Measurements from ENCODE around the gene DERL2. TPM values are rescaled to one million over a fixed set of nuclear protein-coding genes. Genes with fewer than 3 reads are reported as not detected.

DERL2 gene
- total and polyA plus RNA-seq, 3 donors from 2014 or later, result 70.8 to 159 (median 97.0) TPM

DNA sequence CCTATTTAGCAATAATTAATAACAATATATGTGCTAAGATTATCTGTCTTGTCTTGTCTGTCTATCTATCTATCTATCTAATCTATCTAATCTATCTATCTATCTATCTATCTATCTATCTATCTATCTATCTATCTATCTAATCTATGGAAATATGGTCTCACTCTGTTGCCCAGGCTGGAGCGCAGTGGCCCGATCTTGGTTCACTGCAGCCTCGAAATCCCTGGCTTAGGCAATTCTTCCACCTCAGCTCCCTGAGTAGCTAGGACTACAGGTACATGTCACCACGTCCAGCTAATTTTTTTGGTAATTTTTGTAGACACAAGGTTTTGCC, 45.1 kb upstream of the DERL2 start:
- no peak overlapping the region for H3K4me3 ChIP-seq
- H3K27me3 ChIP-seq, result no peaks in the 10 kb centered on the region
- TF ChIP-seq, protein P1, sequence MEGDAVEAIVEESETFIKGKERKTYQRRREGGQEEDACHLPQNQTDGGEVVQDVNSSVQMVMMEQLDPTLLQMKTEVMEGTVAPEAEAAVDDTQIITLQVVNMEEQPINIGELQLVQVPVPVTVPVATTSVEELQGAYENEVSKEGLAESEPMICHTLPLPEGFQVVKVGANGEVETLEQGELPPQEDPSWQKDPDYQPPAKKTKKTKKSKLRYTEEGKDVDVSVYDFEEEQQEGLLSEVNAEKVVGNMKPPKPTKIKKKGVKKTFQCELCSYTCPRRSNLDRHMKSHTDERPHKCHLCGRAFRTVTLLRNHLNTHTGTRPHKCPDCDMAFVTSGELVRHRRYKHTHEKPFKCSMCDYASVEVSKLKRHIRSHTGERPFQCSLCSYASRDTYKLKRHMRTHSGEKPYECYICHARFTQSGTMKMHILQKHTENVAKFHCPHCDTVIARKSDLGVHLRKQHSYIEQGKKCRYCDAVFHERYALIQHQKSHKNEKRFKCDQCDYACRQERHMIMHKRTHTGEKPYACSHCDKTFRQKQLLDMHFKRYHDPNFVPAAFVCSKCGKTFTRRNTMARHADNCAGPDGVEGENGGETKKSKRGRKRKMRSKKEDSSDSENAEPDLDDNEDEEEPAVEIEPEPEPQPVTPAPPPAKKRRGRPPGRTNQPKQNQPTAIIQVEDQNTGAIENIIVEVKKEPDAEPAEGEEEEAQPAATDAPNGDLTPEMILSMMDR (IDR thresholded peaks at IDR 0.05), result no peak
- DNase-seq, result no peak
- 91 to 95% methylated on average over 4 of the region's 4 CpGs for WGBS, 2 donors
- intact Hi-C loops (cut with DNase I; ENCODE audit: low total_unique reads), result no loop called here
- no peaks in the 10 kb centered on the region for H3K9me3 ChIP-seq
- no peaks in the 10 kb centered on the region for H3K36me3 ChIP-seq (ENCODE audit: low read depth, missing control alignments)
- H3K27ac ChIP-seq, result no peak overlapping the region
- no peaks in the 10 kb centered on the region for H3K4me1 ChIP-seq

DNA sequence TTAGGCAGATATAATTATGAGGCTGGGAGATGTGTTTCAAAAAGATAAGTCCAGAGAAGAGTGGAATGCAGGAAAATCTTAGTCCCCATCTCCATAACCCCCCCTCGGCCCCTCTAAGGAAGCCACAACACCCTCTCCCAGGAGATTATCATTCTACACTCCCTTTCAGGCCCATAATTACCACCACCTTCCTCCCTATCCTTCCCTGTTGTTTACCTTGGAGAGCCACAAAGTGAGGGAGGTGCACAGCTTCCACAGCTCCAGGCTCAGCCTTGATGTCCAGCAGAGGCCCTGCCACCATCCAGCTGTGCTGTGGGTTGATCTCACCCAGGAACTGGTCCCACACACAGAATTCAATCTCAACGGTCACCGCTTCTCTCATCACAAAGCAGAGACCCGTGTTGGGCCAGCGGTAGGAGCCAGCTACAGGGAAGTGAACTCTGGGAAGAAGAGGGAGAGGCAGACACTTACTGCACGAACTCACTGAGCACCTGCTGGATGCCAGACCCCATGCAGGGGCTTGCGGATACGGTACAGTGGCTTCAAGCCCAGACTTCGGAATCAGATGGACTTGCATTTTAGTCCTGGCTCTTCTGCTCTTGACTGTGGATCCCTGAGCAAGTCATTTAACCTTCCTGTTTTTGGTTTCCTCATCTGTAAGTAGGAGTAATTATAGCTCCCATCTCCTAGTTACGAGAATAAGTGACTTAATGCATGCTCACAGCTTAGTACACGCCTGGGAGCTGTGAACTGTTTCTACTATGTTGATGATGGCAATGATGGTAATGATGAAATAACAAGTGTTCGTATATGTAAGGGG, 44.5 kb upstream of the DERL2 start:
- Histone ChIP-seq H3K9me3 (no peaks in the 10 kb centered on the region), H3K27me3 (no peaks in the 10 kb centered on the region), H3K4me1 (no peaks in the 10 kb centered on the region), H3K36me3 (ENCODE audit: low read depth, missing control alignments) (no peaks in the 10 kb centered on the region), H3K4me3 (no peak overlapping the region), H3K27ac (no peak overlapping the region)
- no peak for DNase-seq
- intact Hi-C loops (cut with DNase I; ENCODE audit: low total_unique reads), result no loop called here
- 73 to 81% methylated on average over 12 of the region's 12 CpGs for WGBS, 2 donors
- TF ChIP-seq, protein P1 (IDR thresholded peaks at IDR 0.05), result no peak
- TF ChIP-seq POLR2A (IDR thresholded peaks at IDR 0.05), result no peak

DNA sequence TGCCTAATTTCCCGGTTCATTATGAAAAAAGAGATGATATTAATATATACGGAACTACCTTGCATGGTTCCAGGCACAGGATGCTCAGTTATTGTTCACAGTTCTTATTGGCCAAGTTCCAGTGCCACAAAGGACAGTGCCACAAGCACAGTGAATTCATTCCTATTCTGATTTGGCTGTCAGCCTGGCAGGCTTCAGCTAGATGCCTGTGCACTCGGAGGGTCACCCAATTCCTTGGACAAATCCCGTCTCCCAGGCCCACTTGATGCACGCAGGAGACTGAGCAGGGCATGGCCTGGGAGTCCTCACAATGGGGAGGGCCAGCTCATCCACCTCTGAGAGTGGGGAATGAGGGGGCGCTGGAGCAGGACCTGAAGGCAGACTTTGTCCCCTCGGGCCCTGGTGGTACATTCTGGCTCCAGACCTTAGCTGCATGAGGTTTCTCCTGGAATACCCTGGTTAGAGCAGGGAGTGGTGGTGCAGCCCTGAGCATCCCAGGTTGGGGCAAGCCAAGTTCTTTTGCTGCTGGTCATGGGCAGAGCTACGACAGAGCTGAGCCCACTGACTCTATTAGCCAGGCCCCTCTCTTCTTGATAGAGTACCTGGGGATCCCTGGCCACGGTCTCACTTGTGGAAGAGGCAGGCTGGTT, 41.7 kb upstream of the DERL2 start:
- no peak overlapping the region for H3K27ac ChIP-seq
- WGBS, 2 donors, result 85 to 87% methylated on average over 9 of the region's 9 CpGs
- intact Hi-C loops (cut with DNase I; ENCODE audit: low total_unique reads), result no loop called here
- H3K36me3 ChIP-seq (ENCODE audit: low read depth, missing control alignments), result no peaks in the 10 kb centered on the region
- no peak for DNase-seq
- no peaks in the 10 kb centered on the region for H3K4me1 ChIP-seq
- H3K4me3 ChIP-seq, result no peak overlapping the region
- H3K27me3 ChIP-seq, result no peaks in the 10 kb centered on the region
- no peaks in the 10 kb centered on the region for H3K9me3 ChIP-seq
- TF ChIP-seq, protein P1 (IDR thresholded peaks at IDR 0.05), result no peak
- no peak for TF ChIP-seq POLR2A (IDR thresholded peaks at IDR 0.05)

DNA sequence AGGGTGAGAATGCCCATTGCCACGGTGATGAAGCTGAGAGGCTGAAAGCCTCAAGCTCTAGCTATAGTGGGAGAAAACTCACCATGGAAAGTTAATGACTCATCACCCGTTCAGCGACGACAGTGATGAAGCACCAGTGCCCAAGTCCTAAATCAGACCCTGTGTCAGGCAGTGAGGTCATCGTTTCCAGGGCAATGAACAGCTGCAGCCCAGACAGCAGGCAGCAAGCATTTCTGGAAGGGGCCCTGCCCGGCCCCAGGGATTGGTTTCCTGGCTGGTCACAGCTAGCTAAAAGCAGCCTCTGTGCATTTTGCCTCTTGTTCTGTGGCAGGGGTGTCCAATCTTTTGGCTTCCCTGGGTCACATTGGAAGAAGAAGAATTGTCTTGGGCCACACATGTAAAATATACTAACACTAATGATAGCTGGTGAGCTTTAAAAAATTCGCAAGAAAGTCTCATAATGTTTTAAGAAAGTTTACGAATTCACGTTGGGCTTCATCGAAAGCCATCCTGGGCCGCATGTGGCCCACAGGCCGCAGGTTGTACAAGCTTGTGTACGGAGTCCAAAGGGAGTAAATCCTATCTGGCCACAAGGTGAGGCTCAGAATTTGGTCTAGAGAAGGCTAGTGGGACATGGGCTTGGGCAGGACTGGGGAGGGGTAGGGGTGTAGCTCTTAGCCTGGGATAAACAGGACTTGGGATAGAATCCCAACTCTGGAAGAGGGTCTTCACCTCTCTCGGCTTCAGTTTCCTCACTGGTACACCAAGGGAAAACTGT, 41.0 kb upstream of the DERL2 start:
- WGBS, 2 donors, result 62 to 72% methylated on average over 12 to 14 of the region's 14 CpGs
- Histone ChIP-seq H3K9me3 (no peaks in the 10 kb centered on the region), H3K36me3 (ENCODE audit: low read depth, missing control alignments) (no peaks in the 10 kb centered on the region), H3K4me1 (no peaks in the 10 kb centered on the region), H3K27ac (no peak overlapping the region), H3K27me3 (no peaks in the 10 kb centered on the region), H3K4me3 (no peak overlapping the region)
- intact Hi-C loops (cut with DNase I; ENCODE audit: low total_unique reads), result no loop called here
- no peak for TF ChIP-seq POLR2A (IDR thresholded peaks at IDR 0.05)
- TF ChIP-seq, protein P1 (IDR thresholded peaks at IDR 0.05), result no peak
- DNase-seq, result no peak
